ENCODE measurements around the gene PIK3R1.

PIK3R1 gene

DNA sequence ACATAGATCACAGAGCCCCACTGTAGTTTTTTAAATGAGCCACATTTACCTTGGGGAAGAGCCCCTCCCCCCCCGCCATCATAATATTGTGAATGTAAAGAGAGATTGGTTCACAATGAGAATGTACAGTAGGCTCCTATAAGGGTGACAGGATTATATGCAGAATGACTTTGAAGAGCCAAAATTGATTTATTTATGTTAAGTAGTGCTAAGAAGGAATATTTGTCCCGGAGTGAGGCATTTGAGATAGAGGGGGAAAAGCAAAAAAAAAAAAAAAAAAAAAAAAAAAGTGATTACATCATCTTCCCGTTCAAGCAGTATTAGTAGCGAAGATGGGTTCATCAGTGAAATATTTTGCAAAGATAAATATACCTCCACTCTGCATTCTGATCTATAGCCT is 73.9 kb downstream of the PIK3R1 start:
- Histone ChIP-seq H3K27ac (ENCODE audit: low read depth, low read length) (no peak overlapping the region), H3K79me2 (ENCODE audit: control insufficient read depth, insufficient read depth, low read length) (no peaks in the 10 kb centered on the region), H3K4me3 (ENCODE audit: low read length) (no peak overlapping the region), H2BK5ac (ENCODE audit: low read length) (no peak overlapping the region), H2AK5ac (ENCODE audit: low read length) (no peak overlapping the region), H4K5ac (ENCODE audit: low read length) (no peak overlapping the region), H3K23ac (ENCODE audit: low read length) (no peak overlapping the region), H3K27me3 (ENCODE audit: insufficient read depth, low read length, poor library complexity) (no peaks in the 10 kb centered on the region), H3K56ac (ENCODE audit: low read length) (no peak overlapping the region), H2BK120ac (ENCODE audit: low read depth, low read length) (no peak overlapping the region), H3K4me1 (ENCODE audit: control insufficient read depth, low read depth, low read length) (peaks cover 3% of the 10 kb centered on the region), H3K18ac (ENCODE audit: low read length) (no peak overlapping the region), H3K4ac (ENCODE audit: low read depth, low read length) (no peak overlapping the region), H3K9ac (ENCODE audit: low read length) (no peak overlapping the region), H2BK15ac (replicated peaks; ENCODE audit: low read depth) (no peak overlapping the region), H3K36me3 (ENCODE audit: control insufficient read depth, insufficient read depth, low read length) (no peaks in the 10 kb centered on the region), H4K8ac (ENCODE audit: low read depth, low read length) (no peak overlapping the region), H3K4me2 (ENCODE audit: low read length) (no peak overlapping the region), H3K79me1 (ENCODE audit: low read length) (no peaks in the 10 kb centered on the region)
- no peak for DNase-seq
- no CpG with 5 or more reads among the region's 4 CpGs for WGBS (ENCODE audit: extremely low coverage, insufficient coverage, low lambda C conversion rate)

DNA sequence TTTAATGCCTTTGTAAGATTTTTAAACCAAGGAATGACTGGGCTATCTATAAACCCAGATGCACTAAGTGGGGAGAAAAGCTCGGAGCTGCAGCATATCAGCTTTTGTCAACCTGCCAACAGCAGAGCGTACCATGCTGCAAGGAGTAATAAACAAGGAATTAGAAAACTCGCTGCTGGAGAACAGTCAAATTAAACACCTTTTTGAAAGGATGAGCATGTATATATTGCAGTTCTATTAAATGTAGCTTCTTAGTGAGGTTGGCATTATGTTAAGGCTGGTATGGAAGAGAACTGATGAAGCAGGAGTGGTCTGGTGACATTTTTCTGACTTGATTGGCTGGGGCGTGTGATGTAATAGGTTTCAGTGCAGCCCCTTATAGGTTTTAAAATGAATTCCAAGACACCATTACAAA is 74.7 kb downstream of the PIK3R1 start:
- H3K36me3 ChIP-seq (ENCODE audit: control insufficient read depth, insufficient read depth, low read length): no peaks in the 10 kb centered on the region
- H2BK120ac ChIP-seq (ENCODE audit: low read depth, low read length): no peak overlapping the region
- no peak overlapping the region for H4K8ac ChIP-seq (ENCODE audit: low read depth, low read length)
- H3K4me3 ChIP-seq (ENCODE audit: low read length): no peak overlapping the region
- no peak overlapping the region for H2BK15ac ChIP-seq (replicated peaks; ENCODE audit: low read depth)
- DNase-seq: no peak
- no peak overlapping the region for H2BK5ac ChIP-seq (ENCODE audit: low read length)
- H3K27me3 ChIP-seq (ENCODE audit: insufficient read depth, low read length, poor library complexity): no peaks in the 10 kb centered on the region
- H3K4ac ChIP-seq (ENCODE audit: low read depth, low read length): no peak overlapping the region
- H3K23ac ChIP-seq (ENCODE audit: low read length): no peak overlapping the region
- H3K56ac ChIP-seq (ENCODE audit: low read length): no peak overlapping the region
- no peak overlapping the region for H3K27ac ChIP-seq (ENCODE audit: low read depth, low read length)
- no peaks in the 10 kb centered on the region for H3K79me1 ChIP-seq (ENCODE audit: low read length)
- no CpG with 5 or more reads among the region's 4 CpGs for WGBS (ENCODE audit: extremely low coverage, insufficient coverage, low lambda C conversion rate)
- no peak overlapping the region for H3K18ac ChIP-seq (ENCODE audit: low read length)
- peaks cover 3% of the 10 kb centered on the region for H3K4me1 ChIP-seq (ENCODE audit: control insufficient read depth, low read depth, low read length)
- H4K5ac ChIP-seq (ENCODE audit: low read length): no peak overlapping the region
- no peak overlapping the region for H2AK5ac ChIP-seq (ENCODE audit: low read length)
- no peaks in the 10 kb centered on the region for H3K79me2 ChIP-seq (ENCODE audit: control insufficient read depth, insufficient read depth, low read length)
- no peak overlapping the region for H3K4me2 ChIP-seq (ENCODE audit: low read length)
- H3K9ac ChIP-seq (ENCODE audit: low read length): no peak overlapping the region

- Histone ChIP-seq H2BK15ac (replicated peaks; ENCODE audit: low read depth) (no peak overlapping the region), H4K5ac (ENCODE audit: low read length) (no peak overlapping the region), H3K4ac (ENCODE audit: low read depth, low read length) (no peak overlapping the region), H3K79me2 (ENCODE audit: control insufficient read depth, insufficient read depth, low read length) (no peaks in the 10 kb centered on the region), H3K4me1 (ENCODE audit: control insufficient read depth, low read depth, low read length) (peaks cover 3% of the 10 kb centered on the region), H2BK120ac (ENCODE audit: low read depth, low read length) (no peak overlapping the region), H3K27me3 (ENCODE audit: insufficient read depth, low read length, poor library complexity) (no peaks in the 10 kb centered on the region), H2AK5ac (ENCODE audit: low read length) (no peak overlapping the region), H3K9ac (ENCODE audit: low read length) (no peak overlapping the region), H2BK5ac (ENCODE audit: low read length) (no peak overlapping the region), H3K23ac (ENCODE audit: low read length) (no peak overlapping the region), H3K27ac (ENCODE audit: low read depth, low read length) (no peak overlapping the region), H3K36me3 (ENCODE audit: control insufficient read depth, insufficient read depth, low read length) (no peaks in the 10 kb centered on the region), H3K79me1 (ENCODE audit: low read length) (no peaks in the 10 kb centered on the region), H3K4me2 (ENCODE audit: low read length) (no peak overlapping the region), H3K56ac (ENCODE audit: low read length) (no peak overlapping the region), H4K8ac (ENCODE audit: low read depth, low read length) (no peak overlapping the region), H3K4me3 (ENCODE audit: low read length) (no peak overlapping the region), H3K18ac (ENCODE audit: low read length) (no peak overlapping the region)
- WGBS (ENCODE audit: extremely low coverage, insufficient coverage, low lambda C conversion rate): no CpG with 5 or more reads among the region's 3 CpGs
- DNase-seq: no peak
Observed at GRCh38 chr5:68290847-68291246, 75.3 kb downstream of the PIK3R1 start.

DNA sequence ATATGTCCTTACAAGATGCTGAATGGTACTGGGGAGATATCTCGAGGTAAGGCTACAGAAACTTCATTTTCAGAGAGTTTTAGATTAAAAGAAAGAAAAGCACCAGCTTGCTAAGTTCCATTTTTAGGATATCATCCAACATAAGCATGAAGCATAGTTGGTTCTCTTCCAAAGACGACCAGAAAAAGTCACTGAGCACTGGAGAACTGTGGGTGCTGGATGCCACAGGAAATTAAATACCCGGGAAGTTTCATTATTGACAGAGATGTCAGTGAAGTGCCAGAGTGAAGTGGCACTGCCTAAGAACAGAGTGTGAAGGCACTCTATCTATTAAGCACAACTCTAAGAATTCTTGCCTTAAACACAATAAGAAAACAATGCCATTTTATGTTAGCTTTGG is 76.8 kb downstream of the PIK3R1 start:
- Histone ChIP-seq H2BK5ac (ENCODE audit: low read length) (no peak overlapping the region), H2AK5ac (ENCODE audit: low read length) (no peak overlapping the region), H3K79me1 (ENCODE audit: low read length) (no peaks in the 10 kb centered on the region), H3K56ac (ENCODE audit: low read length) (no peak overlapping the region), H3K79me2 (ENCODE audit: control insufficient read depth, insufficient read depth, low read length) (no peaks in the 10 kb centered on the region), H3K23ac (ENCODE audit: low read length) (no peak overlapping the region), H3K36me3 (ENCODE audit: control insufficient read depth, insufficient read depth, low read length) (peaks cover 1% of the 10 kb centered on the region), H2BK120ac (ENCODE audit: low read depth, low read length) (no peak overlapping the region), H3K4me1 (ENCODE audit: control insufficient read depth, low read depth, low read length) (peaks cover 3% of the 10 kb centered on the region), H3K4me3 (ENCODE audit: low read length) (no peak overlapping the region), H3K9ac (ENCODE audit: low read length) (no peak overlapping the region), H4K8ac (ENCODE audit: low read depth, low read length) (no peak overlapping the region), H3K4me2 (ENCODE audit: low read length) (no peak overlapping the region), H3K27me3 (ENCODE audit: insufficient read depth, low read length, poor library complexity) (no peaks in the 10 kb centered on the region), H4K5ac (ENCODE audit: low read length) (no peak overlapping the region), H3K4ac (ENCODE audit: low read depth, low read length) (no peak overlapping the region), H2BK15ac (replicated peaks; ENCODE audit: low read depth) (no peak overlapping the region), H3K27ac (ENCODE audit: low read depth, low read length) (no peak overlapping the region), H3K18ac (ENCODE audit: low read length) (no peak overlapping the region)
- no CpG with 5 or more reads among the region's 3 CpGs for WGBS (ENCODE audit: extremely low coverage, insufficient coverage, low lambda C conversion rate)
- DNase-seq: no peak

- H3K56ac ChIP-seq (ENCODE audit: low read length): no peak overlapping the region
- H3K9ac ChIP-seq (ENCODE audit: low read length): no peak overlapping the region
- H4K5ac ChIP-seq (ENCODE audit: low read length): no peak overlapping the region
- no peak for DNase-seq
- H3K18ac ChIP-seq (ENCODE audit: low read length): no peak overlapping the region
- H3K79me1 ChIP-seq (ENCODE audit: low read length): no peaks in the 10 kb centered on the region
- H3K23ac ChIP-seq (ENCODE audit: low read length): no peak overlapping the region
- H3K27me3 ChIP-seq (ENCODE audit: insufficient read depth, low read length, poor library complexity): no peaks in the 10 kb centered on the region
- no peak overlapping the region for H3K27ac ChIP-seq (ENCODE audit: low read depth, low read length)
- no peak overlapping the region for H4K8ac ChIP-seq (ENCODE audit: low read depth, low read length)
- no peaks in the 10 kb centered on the region for H3K4me1 ChIP-seq (ENCODE audit: control insufficient read depth, low read depth, low read length)
- no peak overlapping the region for H3K4me2 ChIP-seq (ENCODE audit: low read length)
- no peak overlapping the region for H2BK15ac ChIP-seq (replicated peaks; ENCODE audit: low read depth)
- H2BK5ac ChIP-seq (ENCODE audit: low read length): no peak overlapping the region
- H2BK120ac ChIP-seq (ENCODE audit: low read depth, low read length): no peak overlapping the region
- no CpG with 5 or more reads among the region's 3 CpGs for WGBS (ENCODE audit: extremely low coverage, insufficient coverage, low lambda C conversion rate)
- H3K4me3 ChIP-seq (ENCODE audit: low read length): no peak overlapping the region
- no peaks in the 10 kb centered on the region for H3K79me2 ChIP-seq (ENCODE audit: control insufficient read depth, insufficient read depth, low read length)
- H3K36me3 ChIP-seq (ENCODE audit: control insufficient read depth, insufficient read depth, low read length): peaks cover 1% of the 10 kb centered on the region
- H3K4ac ChIP-seq (ENCODE audit: low read depth, low read length): no peak overlapping the region
- H2AK5ac ChIP-seq (ENCODE audit: low read length): no peak overlapping the region
Observed at GRCh38 chr5:68295772-68296171, 80.2 kb downstream of the PIK3R1 start.

DNA sequence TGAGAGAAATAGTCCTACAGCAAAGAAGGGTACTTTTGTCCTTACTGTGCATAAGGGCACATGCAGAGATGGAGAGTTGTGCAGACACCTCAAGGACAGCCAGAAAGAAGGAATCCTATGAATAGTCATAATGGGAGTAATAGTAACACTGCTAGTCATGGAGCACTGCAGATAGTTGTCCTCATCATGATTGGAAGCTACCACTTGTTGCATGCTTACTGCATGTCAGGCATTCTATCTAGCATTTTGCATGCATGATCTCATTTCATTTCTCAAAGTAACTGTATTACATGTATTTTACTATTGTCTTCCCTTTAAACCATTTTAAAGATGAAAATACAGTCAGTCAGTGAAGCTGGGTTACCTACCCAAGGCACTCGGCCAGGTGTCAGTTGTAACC is 81.3 kb downstream of the PIK3R1 start:
- no peak overlapping the region for H3K4ac ChIP-seq (ENCODE audit: low read depth, low read length)
- peaks cover 1% of the 10 kb centered on the region for H3K36me3 ChIP-seq (ENCODE audit: control insufficient read depth, insufficient read depth, low read length)
- WGBS (ENCODE audit: extremely low coverage, insufficient coverage, low lambda C conversion rate): no CpG with 5 or more reads among the region's 1 CpG

More for the DNA sequence above, 81.3 kb downstream of the PIK3R1 start:
- Histone ChIP-seq H2BK120ac (ENCODE audit: low read depth, low read length) (no peak overlapping the region), H3K79me2 (ENCODE audit: control insufficient read depth, insufficient read depth, low read length) (no peaks in the 10 kb centered on the region), H2BK5ac (ENCODE audit: low read length) (no peak overlapping the region), H3K4me2 (ENCODE audit: low read length) (no peak overlapping the region), H3K4me1 (ENCODE audit: control insufficient read depth, low read depth, low read length) (no peaks in the 10 kb centered on the region), H4K5ac (ENCODE audit: low read length) (no peak overlapping the region), H3K9ac (ENCODE audit: low read length) (no peak overlapping the region), H3K27ac (ENCODE audit: low read depth, low read length) (no peak overlapping the region), H2AK5ac (ENCODE audit: low read length) (no peak overlapping the region), H3K27me3 (ENCODE audit: insufficient read depth, low read length, poor library complexity) (no peaks in the 10 kb centered on the region), H3K4me3 (ENCODE audit: low read length) (no peak overlapping the region), H3K23ac (ENCODE audit: low read length) (no peak overlapping the region), H3K18ac (ENCODE audit: low read length) (no peak overlapping the region), H3K56ac (ENCODE audit: low read length) (no peak overlapping the region), H2BK15ac (replicated peaks; ENCODE audit: low read depth) (no peak overlapping the region), H4K8ac (ENCODE audit: low read depth, low read length) (no peak overlapping the region), H3K79me1 (ENCODE audit: low read length) (no peaks in the 10 kb centered on the region)
- no peak for DNase-seq
